Measurements from ENCODE around the gene CDH3.

The CDH3 gene

DNA sequence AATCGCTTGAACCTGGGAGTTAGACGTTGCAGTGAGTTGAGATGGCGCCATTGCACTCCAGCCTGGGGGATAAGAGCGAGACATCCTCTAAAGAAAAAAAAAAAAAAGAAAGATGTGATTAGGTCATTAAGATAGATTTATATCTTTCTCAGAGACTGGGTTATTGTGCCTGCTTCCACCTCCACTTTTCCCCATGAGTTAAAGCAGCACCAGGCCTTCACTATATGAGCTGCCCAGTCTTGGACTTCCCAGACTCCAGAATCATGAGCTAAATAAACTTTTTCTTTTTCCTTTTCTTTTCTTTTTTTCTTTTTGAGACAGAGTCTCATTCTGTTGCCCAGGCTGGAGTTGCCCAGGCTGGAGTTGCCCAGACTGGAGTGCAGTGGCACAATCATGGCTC, 72.6 kb downstream of the CDH3 start:
- H3K27ac ChIP-seq, result no peak overlapping the region
- TF ChIP-seq, protein P1, sequence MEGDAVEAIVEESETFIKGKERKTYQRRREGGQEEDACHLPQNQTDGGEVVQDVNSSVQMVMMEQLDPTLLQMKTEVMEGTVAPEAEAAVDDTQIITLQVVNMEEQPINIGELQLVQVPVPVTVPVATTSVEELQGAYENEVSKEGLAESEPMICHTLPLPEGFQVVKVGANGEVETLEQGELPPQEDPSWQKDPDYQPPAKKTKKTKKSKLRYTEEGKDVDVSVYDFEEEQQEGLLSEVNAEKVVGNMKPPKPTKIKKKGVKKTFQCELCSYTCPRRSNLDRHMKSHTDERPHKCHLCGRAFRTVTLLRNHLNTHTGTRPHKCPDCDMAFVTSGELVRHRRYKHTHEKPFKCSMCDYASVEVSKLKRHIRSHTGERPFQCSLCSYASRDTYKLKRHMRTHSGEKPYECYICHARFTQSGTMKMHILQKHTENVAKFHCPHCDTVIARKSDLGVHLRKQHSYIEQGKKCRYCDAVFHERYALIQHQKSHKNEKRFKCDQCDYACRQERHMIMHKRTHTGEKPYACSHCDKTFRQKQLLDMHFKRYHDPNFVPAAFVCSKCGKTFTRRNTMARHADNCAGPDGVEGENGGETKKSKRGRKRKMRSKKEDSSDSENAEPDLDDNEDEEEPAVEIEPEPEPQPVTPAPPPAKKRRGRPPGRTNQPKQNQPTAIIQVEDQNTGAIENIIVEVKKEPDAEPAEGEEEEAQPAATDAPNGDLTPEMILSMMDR (conservative IDR thresholded peaks at IDR 0.05), result no peak
- TF ChIP-seq ZFX (IDR thresholded peaks at IDR 0.05), result no peak

DNA sequence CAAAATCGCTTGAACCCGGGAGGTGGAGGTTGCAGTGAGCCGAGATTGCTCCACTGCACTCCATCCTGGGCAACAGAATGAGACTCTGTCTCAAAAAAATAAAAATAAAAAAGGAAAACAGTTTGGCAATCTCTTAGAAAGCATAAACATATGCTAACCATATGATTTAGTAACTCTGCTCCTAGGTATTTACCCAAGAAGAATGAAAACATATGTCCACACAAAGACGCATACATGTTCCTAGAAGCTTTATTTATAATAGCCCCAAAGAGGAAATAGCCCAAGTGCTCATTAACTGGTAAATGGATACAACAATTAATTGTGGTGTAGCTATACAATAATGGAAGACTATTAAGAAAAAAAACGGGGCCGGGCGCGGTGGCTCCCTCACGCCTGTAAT, 73.5 kb downstream of the CDH3 start:
- H3K27ac ChIP-seq, result no peak overlapping the region
- no peak for TF ChIP-seq ZFX (IDR thresholded peaks at IDR 0.05)
- TF ChIP-seq, protein P1 (conservative IDR thresholded peaks at IDR 0.05), result no peak

DNA sequence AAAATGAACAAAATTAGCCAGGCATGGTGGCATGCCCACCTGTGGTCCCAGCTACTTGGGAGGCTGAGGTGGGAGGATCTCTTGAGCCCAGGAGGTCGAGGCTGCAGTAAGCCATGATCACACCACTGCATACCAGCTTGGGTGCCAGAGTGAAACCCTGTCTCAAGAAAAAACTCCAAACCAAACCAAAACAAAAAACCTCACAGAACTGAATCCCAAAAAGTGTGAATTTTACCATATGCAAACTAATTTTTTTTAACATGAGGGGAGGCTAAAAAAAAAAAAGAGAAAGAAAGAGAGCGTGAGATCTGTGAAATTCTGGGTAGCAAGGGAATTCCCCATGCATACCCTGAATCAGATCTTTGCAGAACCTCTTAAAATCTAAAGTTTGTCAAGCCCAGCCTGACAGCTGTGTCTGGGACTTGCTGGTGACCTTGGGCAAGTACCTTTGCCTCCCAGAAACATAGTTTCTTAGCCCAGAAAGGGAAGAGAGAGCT, 74.9 kb downstream of the CDH3 start:
- TF ChIP-seq ZFX (IDR thresholded peaks at IDR 0.05), result no peak
- TF ChIP-seq, protein P1 (conservative IDR thresholded peaks at IDR 0.05), result no peak
- no peak overlapping the region for H3K27ac ChIP-seq

DNA sequence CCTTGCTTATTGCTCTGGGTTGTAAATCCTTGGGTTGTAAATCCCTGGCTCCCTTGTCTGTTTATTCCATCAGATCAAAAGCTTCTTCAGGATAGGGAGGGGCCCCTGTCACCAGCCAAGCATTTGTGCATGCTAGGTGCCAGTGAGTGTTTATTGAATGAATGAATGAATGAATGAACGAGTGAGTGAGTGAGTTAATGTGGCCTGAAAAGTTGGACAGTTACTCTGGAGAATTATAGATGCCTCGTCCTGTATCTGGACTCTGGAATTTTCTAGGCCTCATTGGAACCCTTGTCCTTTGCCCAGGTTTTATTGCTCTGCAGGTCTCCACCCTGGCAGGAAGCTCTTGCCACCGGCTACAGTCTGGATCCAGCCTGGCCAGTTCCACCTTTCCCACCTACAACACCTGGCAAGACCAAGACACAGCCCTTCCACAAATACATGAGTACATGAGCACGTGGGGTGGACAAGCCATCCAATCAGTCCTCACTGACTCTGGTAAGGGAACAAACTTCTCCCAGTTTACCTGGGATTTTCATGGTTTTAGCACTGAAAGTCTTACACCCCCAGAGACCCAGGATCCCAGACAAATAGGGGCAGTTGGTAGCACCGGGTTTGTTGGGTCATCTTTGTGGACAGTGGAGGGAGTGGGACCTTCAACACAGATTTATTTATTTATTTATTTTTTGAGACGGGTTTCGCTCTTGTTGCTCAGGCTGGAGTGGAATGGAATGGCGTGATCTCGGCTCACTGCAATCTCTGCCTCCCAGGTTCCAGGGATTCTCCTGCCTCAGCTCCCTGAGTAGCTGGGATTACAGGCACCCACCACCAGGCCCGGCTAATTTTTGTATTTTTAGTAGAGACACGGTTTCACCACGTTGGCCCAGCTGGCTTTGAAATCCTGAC, 77.3 kb downstream of the CDH3 start:
- TF ChIP-seq ZFX (IDR thresholded peaks at IDR 0.05), result no peak
- TF ChIP-seq, protein P1 (conservative IDR thresholded peaks at IDR 0.05), result no peak
- H3K27ac ChIP-seq, result peak overlapping the region; percentile 40

DNA sequence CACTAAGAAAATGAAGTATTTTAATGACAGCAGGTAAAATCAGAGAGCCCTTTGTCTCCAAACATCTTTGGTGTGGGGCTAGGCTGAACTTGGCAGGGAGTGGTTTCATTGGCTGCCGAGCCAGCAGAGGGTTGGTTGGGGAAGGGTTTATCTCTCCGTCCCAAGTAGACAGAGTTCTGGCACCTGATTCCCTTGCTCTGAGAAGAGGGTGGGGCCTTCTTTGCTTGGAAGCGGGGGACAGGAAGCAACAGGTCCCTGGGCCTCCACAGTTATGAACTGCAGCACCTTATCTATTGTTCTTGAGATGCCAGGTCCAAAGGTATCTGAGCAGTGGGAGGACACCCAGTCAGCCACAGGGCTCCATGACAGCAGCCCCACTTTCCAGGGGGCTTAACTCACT, 79.7 kb downstream of the CDH3 start:
- H3K27ac ChIP-seq, result no peak overlapping the region
- TF ChIP-seq, protein P1 (conservative IDR thresholded peaks at IDR 0.05), result no peak
- TF ChIP-seq ZFX (IDR thresholded peaks at IDR 0.05), result no peak

GRCh38 chr16:68728523-68728922, 83.4 kb downstream of the CDH3 start:
- TF ChIP-seq ZFX (IDR thresholded peaks at IDR 0.05), result no peak
- TF ChIP-seq, protein P1 (conservative IDR thresholded peaks at IDR 0.05), result no peak
- H3K27ac ChIP-seq, result no peak overlapping the region

GRCh38 chr16:68731637-68732036, 86.5 kb downstream of the CDH3 start:
- peak overlapping the region; percentile 70 for H3K27ac ChIP-seq
- TF ChIP-seq ZFX (IDR thresholded peaks at IDR 0.05), result no peak
- TF ChIP-seq, protein P1 (conservative IDR thresholded peaks at IDR 0.05), result no peak
